ENCODE measurements around the gene NUCKS1.
A peak's percentile ranks its signal among the peaks of the same experiment; 100 is the strongest.

The NUCKS1 gene

GRCh38 chr1:205780335-205780734 is 30.4 kb upstream of the NUCKS1 start:
- Mint-ChIP-seq H3K36me3 (no peaks in the 10 kb centered on the region), H3K4me1 (ENCODE audit: low read depth) (peaks cover 15% of the 10 kb centered on the region), H3K4me3 (no peak overlapping the region), H3K27ac (peak overlapping the region; percentile 34), H3K9me3 (ENCODE audit: low read depth) (no peaks in the 10 kb centered on the region), H3K27me3 (no peaks in the 10 kb centered on the region)

DNA sequence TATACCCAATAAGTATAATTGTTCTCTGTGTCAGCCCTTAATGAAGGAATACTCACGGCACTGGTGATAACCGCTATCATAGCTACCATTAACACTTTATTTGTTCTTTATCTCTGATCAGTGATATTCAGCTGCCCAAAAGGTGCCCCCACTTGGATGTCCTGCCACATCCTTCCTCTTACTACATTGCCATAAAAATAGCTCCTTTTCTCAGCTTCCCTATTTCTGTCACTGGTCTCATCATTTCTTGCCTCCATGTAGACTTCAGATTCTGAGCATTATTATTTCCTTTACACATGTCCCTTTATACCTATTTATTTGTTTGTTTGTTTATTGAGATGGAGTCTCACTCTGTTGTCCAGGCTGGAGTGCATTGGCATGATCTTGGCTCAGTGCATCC is 28.0 kb upstream of the NUCKS1 start:
- Mint-ChIP-seq H3K27me3 (no peaks in the 10 kb centered on the region), H3K9me3 (ENCODE audit: low read depth) (no peaks in the 10 kb centered on the region), H3K4me1 (ENCODE audit: low read depth) (peaks cover 33% of the 10 kb centered on the region), H3K36me3 (no peaks in the 10 kb centered on the region), H3K4me3 (no peak overlapping the region), H3K27ac (no peak overlapping the region)

DNA sequence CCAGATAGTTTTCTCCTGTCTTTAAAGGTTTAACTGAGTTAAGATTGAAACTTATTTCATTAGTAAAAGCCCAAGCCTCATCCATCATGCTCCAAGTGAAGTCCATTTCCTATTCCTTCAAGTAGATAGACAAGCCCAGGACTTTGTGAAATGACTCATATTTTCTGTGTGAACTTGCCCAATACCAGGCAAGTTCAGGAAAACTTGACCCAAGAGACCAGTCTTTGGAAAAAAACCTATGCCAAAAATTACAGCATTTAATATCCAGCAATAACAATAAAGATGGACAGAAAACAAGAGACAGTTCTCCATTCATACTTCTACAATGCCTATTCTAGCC is 25.7 kb upstream of the NUCKS1 start:
- Mint-ChIP-seq H3K27me3 (no peaks in the 10 kb centered on the region), H3K4me1 (ENCODE audit: low read depth) (peaks cover 50% of the 10 kb centered on the region), H3K9me3 (ENCODE audit: low read depth) (no peaks in the 10 kb centered on the region), H3K4me3 (peak overlapping the region; percentile 96), H3K27ac (peak overlapping the region; percentile 96), H3K36me3 (no peaks in the 10 kb centered on the region)

DNA sequence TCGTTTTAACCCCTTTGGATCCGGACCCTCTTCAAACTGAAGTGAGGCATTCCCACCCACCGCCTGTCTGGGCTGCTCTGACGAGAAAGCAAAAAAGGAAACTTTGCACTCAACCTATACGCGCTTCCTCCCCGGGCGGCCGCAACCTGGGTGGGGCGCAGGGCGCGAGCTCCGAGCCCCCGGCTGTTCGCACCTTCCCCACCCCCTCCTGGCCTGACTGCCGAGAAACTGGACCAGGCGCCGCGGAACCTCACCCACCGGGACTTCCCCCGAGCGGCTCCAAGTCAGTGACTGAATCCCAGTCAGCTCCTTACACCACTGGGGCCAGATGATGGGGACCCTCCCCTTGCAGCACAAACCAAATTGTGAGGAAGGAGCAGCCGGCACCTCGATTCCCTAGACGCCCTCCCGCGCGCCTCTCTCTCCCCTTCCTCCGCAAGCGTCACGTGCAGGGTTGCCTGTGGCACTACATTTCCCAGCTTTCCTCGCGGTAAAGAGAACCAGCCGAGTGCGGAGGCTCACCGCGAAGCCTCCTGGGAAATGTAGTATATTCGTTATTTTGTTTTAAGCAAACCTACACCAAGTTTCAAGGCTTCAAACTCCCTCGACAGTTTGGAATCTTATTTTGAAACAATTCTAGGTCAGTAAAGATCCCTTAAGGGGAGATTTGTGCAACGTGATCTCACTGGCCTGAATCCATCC is 25.2 kb upstream of the NUCKS1 start, which contains the start of gene RAB29:
Gene RAB29, minus strand, starts transcription at position 468 of the 702 bp plus-strand sequence. CDS start 526 bp downstream, outside the sequence.
- no peaks in the 10 kb centered on the region for H3K36me3 Mint-ChIP-seq
- H3K9me3 Mint-ChIP-seq (ENCODE audit: low read depth) = no peaks in the 10 kb centered on the region

GRCh38 chr1:205774198-205775014 is 24.4 kb upstream of the NUCKS1 start:
- no peaks in the 10 kb centered on the region for H3K27me3 Mint-ChIP-seq
- no peaks in the 10 kb centered on the region for H3K36me3 Mint-ChIP-seq
- H3K27ac Mint-ChIP-seq = peak overlapping the region; percentile 96
- peak overlapping the region; percentile 96 for H3K4me3 Mint-ChIP-seq
- no peaks in the 10 kb centered on the region for H3K9me3 Mint-ChIP-seq (ENCODE audit: low read depth)
- peaks cover 56% of the 10 kb centered on the region for H3K4me1 Mint-ChIP-seq (ENCODE audit: low read depth)

More for the DNA sequence above, 25.2 kb upstream of the NUCKS1 start, which contains the start of gene RAB29:
- no peaks in the 10 kb centered on the region for H3K27me3 Mint-ChIP-seq
- H3K4me3 Mint-ChIP-seq = peak within 1 kb of the TSS; percentile 96
- peaks cover 54% of the 10 kb centered on the region for H3K4me1 Mint-ChIP-seq (ENCODE audit: low read depth)
- peak within 1 kb of the TSS; percentile 96 for H3K27ac Mint-ChIP-seq

- Mint-ChIP-seq H3K27ac (peak overlapping the region; percentile 87), H3K9me3 (ENCODE audit: low read depth) (no peaks in the 10 kb centered on the region), H3K27me3 (no peaks in the 10 kb centered on the region), H3K4me1 (ENCODE audit: low read depth) (peaks cover 56% of the 10 kb centered on the region), H3K36me3 (no peaks in the 10 kb centered on the region), H3K4me3 (peak overlapping the region; percentile 96)
Observed at GRCh38 chr1:205772607-205773032, 22.6 kb upstream of the NUCKS1 start.

DNA sequence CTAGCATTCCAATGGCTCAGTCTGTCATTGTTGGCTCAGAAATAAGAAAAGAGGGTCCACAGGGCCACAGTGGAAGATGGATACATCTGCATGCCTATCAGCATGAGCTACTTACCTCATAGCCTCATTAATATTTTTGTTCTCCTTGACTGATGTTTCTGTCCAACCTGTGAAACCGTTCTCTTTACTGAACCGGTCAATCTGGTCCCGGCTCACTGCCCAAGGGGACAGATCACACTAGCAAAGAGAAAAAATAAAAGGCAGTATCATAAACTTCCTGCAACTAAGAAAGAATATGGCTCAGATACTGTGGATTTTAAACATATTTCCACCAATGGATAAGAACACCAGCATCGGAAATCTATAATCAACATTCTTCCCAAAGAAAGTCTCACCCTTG is 20.6 kb upstream of the NUCKS1 start:
- Mint-ChIP-seq H3K4me1 (ENCODE audit: low read depth) (peaks cover 54% of the 10 kb centered on the region), H3K27ac (peak overlapping the region; percentile 80), H3K4me3 (no peak overlapping the region), H3K9me3 (ENCODE audit: low read depth) (no peaks in the 10 kb centered on the region), H3K27me3 (no peaks in the 10 kb centered on the region), H3K36me3 (no peaks in the 10 kb centered on the region)

GRCh38 chr1:205769641-205770365 is 19.8 kb upstream of the NUCKS1 start:
- no peaks in the 10 kb centered on the region for H3K36me3 Mint-ChIP-seq
- peaks cover 49% of the 10 kb centered on the region for H3K4me1 Mint-ChIP-seq (ENCODE audit: low read depth)
- H3K27me3 Mint-ChIP-seq = no peaks in the 10 kb centered on the region
- peak overlapping the region; percentile 72 for H3K27ac Mint-ChIP-seq
- H3K9me3 Mint-ChIP-seq (ENCODE audit: low read depth) = no peaks in the 10 kb centered on the region
- no peak overlapping the region for H3K4me3 Mint-ChIP-seq

- Mint-ChIP-seq H3K27ac (peak overlapping the region; percentile 41), H3K9me3 (ENCODE audit: low read depth) (no peaks in the 10 kb centered on the region), H3K27me3 (no peaks in the 10 kb centered on the region), H3K4me3 (no peak overlapping the region), H3K36me3 (peaks cover 5% of the 10 kb centered on the region), H3K4me1 (ENCODE audit: low read depth) (peaks cover 28% of the 10 kb centered on the region)
Observed at GRCh38 chr1:205767248-205767647, 17.3 kb upstream of the NUCKS1 start.

GRCh38 chr1:205766570-205766969 is 16.6 kb upstream of the NUCKS1 start:
- Mint-ChIP-seq H3K9me3 (ENCODE audit: low read depth) (no peaks in the 10 kb centered on the region), H3K36me3 (peaks cover 5% of the 10 kb centered on the region), H3K27ac (peak overlapping the region; percentile 34), H3K4me3 (no peak overlapping the region), H3K27me3 (no peaks in the 10 kb centered on the region), H3K4me1 (ENCODE audit: low read depth) (peaks cover 21% of the 10 kb centered on the region)

- no peaks in the 10 kb centered on the region for H3K27me3 Mint-ChIP-seq
- H3K4me1 Mint-ChIP-seq (ENCODE audit: low read depth) = peaks cover 17% of the 10 kb centered on the region
- no peaks in the 10 kb centered on the region for H3K9me3 Mint-ChIP-seq (ENCODE audit: low read depth)
- no peak overlapping the region for H3K4me3 Mint-ChIP-seq
- peak overlapping the region; percentile 34 for H3K27ac Mint-ChIP-seq
- peaks cover 5% of the 10 kb centered on the region for H3K36me3 Mint-ChIP-seq
Observed at GRCh38 chr1:205766038-205766437, 16.1 kb upstream of the NUCKS1 start.

GRCh38 chr1:205764578-205764977 is 14.6 kb upstream of the NUCKS1 start:
- Mint-ChIP-seq H3K36me3 (peaks cover 5% of the 10 kb centered on the region), H3K4me3 (no peak overlapping the region), H3K27ac (no peak overlapping the region)

GRCh38 chr1:205763980-205764379 is 14.0 kb upstream of the NUCKS1 start:
- H3K27me3 Mint-ChIP-seq = no peaks in the 10 kb centered on the region
- no peaks in the 10 kb centered on the region for H3K9me3 Mint-ChIP-seq (ENCODE audit: low read depth)
- peaks cover 7% of the 10 kb centered on the region for H3K4me1 Mint-ChIP-seq (ENCODE audit: low read depth)
- H3K4me3 Mint-ChIP-seq = no peak overlapping the region
- H3K36me3 Mint-ChIP-seq = peaks cover 5% of the 10 kb centered on the region
- H3K27ac Mint-ChIP-seq = no peak overlapping the region

More at GRCh38 chr1:205764578-205764977, 14.6 kb upstream of the NUCKS1 start:
- H3K27me3 Mint-ChIP-seq = no peaks in the 10 kb centered on the region
- no peaks in the 10 kb centered on the region for H3K9me3 Mint-ChIP-seq (ENCODE audit: low read depth)
- peaks cover 7% of the 10 kb centered on the region for H3K4me1 Mint-ChIP-seq (ENCODE audit: low read depth)

- Mint-ChIP-seq H3K36me3 (peaks cover 7% of the 10 kb centered on the region), H3K4me1 (ENCODE audit: low read depth) (peaks cover 2% of the 10 kb centered on the region), H3K4me3 (no peak overlapping the region), H3K27ac (no peak overlapping the region), H3K27me3 (no peaks in the 10 kb centered on the region), H3K9me3 (ENCODE audit: low read depth) (no peaks in the 10 kb centered on the region)
Observed at GRCh38 chr1:205760606-205761005, 10.6 kb upstream of the NUCKS1 start.

DNA sequence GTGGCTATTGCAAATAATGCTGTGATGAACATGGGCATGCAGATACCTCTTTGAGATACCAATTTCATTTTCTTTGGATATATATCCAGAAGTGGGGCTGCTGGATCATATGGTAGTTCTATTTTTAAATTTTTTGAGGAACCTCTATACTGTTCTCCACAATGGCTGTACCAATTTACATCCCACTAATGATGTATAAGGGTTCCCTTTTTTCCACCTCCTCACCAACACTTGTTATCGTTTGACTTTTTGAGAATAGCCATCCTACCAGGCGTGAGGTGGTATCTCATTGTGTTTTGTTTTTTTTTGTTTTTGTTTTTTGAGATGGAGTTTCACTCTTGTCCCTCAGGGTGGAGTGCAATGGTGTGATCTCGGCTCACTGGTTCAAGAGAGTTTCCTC is 6.6 kb upstream of the NUCKS1 start:
- Mint-ChIP-seq H3K27me3 (no peaks in the 10 kb centered on the region), H3K27ac (no peak overlapping the region), H3K9me3 (ENCODE audit: low read depth) (no peaks in the 10 kb centered on the region), H3K4me1 (ENCODE audit: low read depth) (no peaks in the 10 kb centered on the region), H3K36me3 (peaks cover 2% of the 10 kb centered on the region), H3K4me3 (no peak overlapping the region)
